Activated B cell treated with CpG ODN at 0.5 μM for 24 hours (primary cell): ENCODE results near the gene CYP2B6. TPM values are rescaled to one million over a fixed set of nuclear protein-coding genes. Genes with fewer than 3 reads are reported as not detected.

Source experiments
- ATAC-seq: fragments of 200-7000 bp; cut with Tn5 transposase; one replicate; pipeline ENCODE4 v1.10.0; 2021; ENCODE audit warnings: low read depth, mild to moderate bottlenecking, moderate library complexity
- CTCF ChIA-PET: fragments of 350-600 bp; sonication (Branson Sonifier 250); formaldehyde crosslinking; loops from one replicate; lab custom pipeline; 2021; ENCODE audit warnings: antibody characterized with exemption; lab: Charles Lee
- POLR2A ChIA-PET: fragments of 350-600 bp; sonication (Branson Sonifier 250); formaldehyde crosslinking; loops from one replicate; lab custom pipeline; 2021; ENCODE audit warnings: antibody characterized with exemption; lab: Charles Lee
- DNase-seq: peaks from one replicate; pipeline ENCODE4 v3.0.0; 2022
- H3K27ac Mint-ChIP-seq: one replicate; pipeline ENCODE4 v1.8.0; 2020; ENCODE audit warnings: mixed read lengths
- H3K27me3 Mint-ChIP-seq: one replicate; pipeline ENCODE4 v1.8.0; 2021; ENCODE audit warnings: mixed read lengths
- H3K36me3 Mint-ChIP-seq: one replicate; pipeline ENCODE4 v1.8.0; 2021; ENCODE audit warnings: low read depth, mixed read lengths
- H3K4me1 Mint-ChIP-seq: one replicate; pipeline ENCODE4 v1.8.0; 2021; ENCODE audit warnings: mixed read lengths
- H3K4me3 Mint-ChIP-seq: one replicate; pipeline ENCODE4 v1.8.0; 2020; ENCODE audit warnings: mild to moderate bottlenecking, mixed read lengths
- H3K9me3 Mint-ChIP-seq: one replicate; pipeline ENCODE4 v1.8.0; 2020; ENCODE audit warnings: mixed read lengths
- intact Hi-C: fragments of 100-400 bp; cut with micrococcal nuclease; formaldehyde crosslinking; loops from one replicate; pipeline ENCODE4 v1.15.1; 2024
- total RNA-seq: library from RNA; stranded (reverse); gene quantifications from 2 replicates; pipeline ENCODE4 v1.2.3, GENCODE V29; 2022
- TF ChIP-seq, protein P1 (sequence below): fragments of 200-600 bp; IDR thresholded peaks from one replicate; pipeline ENCODE4 v1.8.0; 2022; ENCODE audit warnings: antibody characterized with exemption, mild to moderate bottlenecking

CYP2B6 gene
- total RNA-seq, result not detected in 2 replicates

DNA sequence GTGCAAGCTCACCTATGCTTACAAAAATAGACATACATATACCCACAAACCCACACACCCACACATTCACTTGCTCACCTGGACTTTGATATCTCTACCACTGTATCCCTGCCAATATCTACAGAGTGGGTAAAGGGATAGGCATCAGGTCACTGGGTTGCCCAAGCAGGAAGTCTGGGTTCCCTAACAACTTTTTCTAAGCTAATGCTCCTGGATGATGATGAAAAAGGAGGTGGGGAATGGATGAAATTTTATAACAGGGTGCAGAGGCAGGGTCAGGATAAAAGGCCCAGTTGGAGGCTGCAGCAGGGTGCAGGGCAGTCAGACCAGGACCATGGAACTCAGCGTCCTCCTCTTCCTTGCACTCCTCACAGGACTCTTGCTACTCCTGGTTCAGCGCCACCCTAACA lies at the start of gene CYP2B6:
TSS of gene CYP2B6 (plus strand) at position 311 of the 410 bp plus-strand sequence. CDS start at position 335, 24 bp downstream.
- Mint-ChIP-seq H3K4me3 (no peak within 1 kb of the TSS), H3K36me3 (no peaks in the 10 kb centered on the region), H3K27me3 (peaks cover 26% of the 10 kb centered on the region), H3K9me3 (peaks cover 7% of the 10 kb centered on the region), H3K27ac (no peak within 1 kb of the TSS), H3K4me1 (no peaks in the 10 kb centered on the region)
- ChIA-PET POLR2A (no interaction called here), CTCF (no interaction called here)
- no peak for ATAC-seq
- TF ChIP-seq, protein P1, sequence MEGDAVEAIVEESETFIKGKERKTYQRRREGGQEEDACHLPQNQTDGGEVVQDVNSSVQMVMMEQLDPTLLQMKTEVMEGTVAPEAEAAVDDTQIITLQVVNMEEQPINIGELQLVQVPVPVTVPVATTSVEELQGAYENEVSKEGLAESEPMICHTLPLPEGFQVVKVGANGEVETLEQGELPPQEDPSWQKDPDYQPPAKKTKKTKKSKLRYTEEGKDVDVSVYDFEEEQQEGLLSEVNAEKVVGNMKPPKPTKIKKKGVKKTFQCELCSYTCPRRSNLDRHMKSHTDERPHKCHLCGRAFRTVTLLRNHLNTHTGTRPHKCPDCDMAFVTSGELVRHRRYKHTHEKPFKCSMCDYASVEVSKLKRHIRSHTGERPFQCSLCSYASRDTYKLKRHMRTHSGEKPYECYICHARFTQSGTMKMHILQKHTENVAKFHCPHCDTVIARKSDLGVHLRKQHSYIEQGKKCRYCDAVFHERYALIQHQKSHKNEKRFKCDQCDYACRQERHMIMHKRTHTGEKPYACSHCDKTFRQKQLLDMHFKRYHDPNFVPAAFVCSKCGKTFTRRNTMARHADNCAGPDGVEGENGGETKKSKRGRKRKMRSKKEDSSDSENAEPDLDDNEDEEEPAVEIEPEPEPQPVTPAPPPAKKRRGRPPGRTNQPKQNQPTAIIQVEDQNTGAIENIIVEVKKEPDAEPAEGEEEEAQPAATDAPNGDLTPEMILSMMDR, result no peak
- intact Hi-C loops, result no loop called here
- DNase-seq, result no peak

DNA sequence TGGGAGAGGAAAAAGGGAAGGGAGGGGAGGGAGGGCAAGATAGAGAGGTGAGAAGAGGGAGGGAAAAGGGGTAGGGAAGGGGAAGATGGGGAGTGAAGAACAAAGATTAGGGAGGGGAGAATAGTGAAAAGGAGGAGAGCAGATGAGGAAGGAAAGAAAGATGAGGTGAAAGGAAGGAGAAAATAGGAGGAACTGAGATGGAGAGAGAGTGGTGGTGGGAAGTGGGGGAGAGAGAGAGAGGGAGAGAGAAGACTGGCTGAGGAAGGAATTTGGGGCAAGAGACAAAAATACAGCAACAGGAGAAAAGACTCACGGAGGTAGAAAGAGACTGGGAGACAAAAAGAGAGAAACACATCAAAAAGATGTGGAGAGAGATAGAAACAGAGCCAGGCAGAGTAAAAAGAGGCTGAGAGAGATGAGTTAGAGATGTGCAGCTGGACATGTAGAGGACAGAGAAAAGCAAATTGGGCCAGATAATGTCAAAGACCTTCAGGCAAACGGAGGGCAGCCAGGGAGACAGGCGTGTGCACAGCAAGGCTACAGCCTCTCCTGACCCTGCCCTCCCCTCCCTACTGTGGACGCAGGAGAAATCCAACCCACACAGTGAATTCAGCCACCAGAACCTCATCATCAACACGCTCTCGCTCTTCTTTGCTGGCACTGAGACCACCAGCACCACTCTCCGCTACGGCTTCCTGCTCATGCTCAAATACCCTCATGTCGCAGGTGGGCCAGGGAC lies 49.4 kb upstream of the CYP2B6 start:
- H3K4me3 Mint-ChIP-seq, result no peak overlapping the region
- no peaks in the 10 kb centered on the region for H3K36me3 Mint-ChIP-seq
- intact Hi-C loops, result loop anchor here (5.0 kb wide), 1 partner anchor 66 kb away; no protein-coding TSS in a partner anchor
- peaks cover 3% of the 10 kb centered on the region for H3K9me3 Mint-ChIP-seq
- TF ChIP-seq, protein P1, result no peak
- ATAC-seq (no peak), DNase-seq (no peak)
- H3K4me1 Mint-ChIP-seq, result no peaks in the 10 kb centered on the region
- POLR2A ChIA-PET, result no interaction called here
- H3K27me3 Mint-ChIP-seq, result peaks cover 25% of the 10 kb centered on the region
- no peak overlapping the region for H3K27ac Mint-ChIP-seq
- CTCF ChIA-PET, result no interaction called here

DNA sequence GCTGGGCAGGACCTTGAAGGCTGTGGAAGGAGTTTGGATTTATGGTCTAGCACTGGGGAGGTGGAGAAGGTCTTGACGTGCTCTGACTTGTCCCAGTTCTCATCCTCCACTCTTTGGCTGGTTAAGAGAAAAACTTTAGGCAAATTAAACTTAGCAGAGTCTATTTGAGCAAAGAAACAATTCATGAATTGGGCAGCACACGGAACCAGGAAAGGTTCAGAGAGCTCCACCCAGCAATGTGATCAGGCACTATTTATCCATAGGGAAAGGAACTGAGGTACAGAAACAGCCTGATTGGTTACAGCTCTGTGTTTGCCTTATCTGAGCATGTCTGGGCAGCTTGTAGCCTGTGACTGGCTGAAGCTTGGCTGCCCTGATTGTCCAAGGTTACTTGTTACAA lies 45.4 kb upstream of the CYP2B6 start:
- no peaks in the 10 kb centered on the region for H3K4me1 Mint-ChIP-seq
- H3K4me3 Mint-ChIP-seq, result no peak overlapping the region
- ATAC-seq (no peak), DNase-seq (no peak)
- peaks cover 21% of the 10 kb centered on the region for H3K27me3 Mint-ChIP-seq
- H3K27ac Mint-ChIP-seq, result no peak overlapping the region
- intact Hi-C loops, result no loop called here
- POLR2A ChIA-PET, result no interaction called here
- H3K9me3 Mint-ChIP-seq, result peaks cover 9% of the 10 kb centered on the region
- H3K36me3 Mint-ChIP-seq, result no peaks in the 10 kb centered on the region
- CTCF ChIA-PET, result no interaction called here
- TF ChIP-seq, protein P1, result no peak

DNA sequence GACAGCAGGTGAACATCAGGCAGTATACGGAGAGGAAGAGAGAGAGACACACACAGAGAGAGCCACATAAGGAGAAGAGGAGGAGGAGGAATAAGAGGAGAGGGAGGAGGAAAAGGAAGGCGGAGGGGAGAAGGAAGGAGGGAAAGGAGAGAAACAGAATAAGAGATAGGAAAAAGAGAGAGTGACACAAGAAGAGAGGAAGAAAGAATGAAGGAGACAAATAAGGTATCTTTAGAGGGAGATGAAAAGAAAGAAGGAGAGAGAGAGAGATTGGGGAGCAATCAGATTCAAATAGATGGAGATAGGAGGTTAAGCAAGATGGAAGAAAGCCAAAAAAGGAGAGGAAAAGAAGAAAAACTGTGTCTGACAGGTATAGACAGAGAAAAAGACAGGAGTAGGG lies 44.0 kb upstream of the CYP2B6 start:
- POLR2A ChIA-PET, result no interaction called here
- TF ChIP-seq, protein P1, result no peak
- Mint-ChIP-seq H3K27ac (no peak overlapping the region), H3K9me3 (peaks cover 13% of the 10 kb centered on the region), H3K4me3 (no peak overlapping the region), H3K4me1 (no peaks in the 10 kb centered on the region), H3K36me3 (no peaks in the 10 kb centered on the region), H3K27me3 (peaks cover 21% of the 10 kb centered on the region)
- intact Hi-C loops, result no loop called here
- DNase-seq (no peak), ATAC-seq (no peak)
- CTCF ChIA-PET, result no interaction called here

DNA sequence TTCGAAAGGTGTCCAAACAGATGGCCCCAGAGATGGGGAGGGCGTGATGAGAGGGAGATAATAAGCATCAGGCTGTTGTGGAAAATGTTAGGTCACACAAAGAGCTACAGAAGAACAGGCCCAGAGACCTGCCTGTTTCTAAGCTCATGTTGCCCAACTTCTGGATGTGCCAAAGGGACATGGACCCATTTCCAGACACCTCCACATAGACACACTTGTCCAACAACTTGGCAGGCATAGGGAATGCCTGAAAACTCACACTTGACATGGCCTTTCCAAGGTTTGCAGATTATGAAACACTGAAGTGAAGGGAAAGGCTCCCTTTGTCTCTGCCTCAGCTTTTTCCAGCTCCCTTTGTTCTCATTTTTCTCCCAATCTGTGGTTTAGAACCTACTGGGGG lies 43.5 kb upstream of the CYP2B6 start:
- Mint-ChIP-seq H3K36me3 (no peaks in the 10 kb centered on the region), H3K9me3 (peaks cover 13% of the 10 kb centered on the region), H3K4me1 (no peaks in the 10 kb centered on the region), H3K4me3 (no peak overlapping the region), H3K27me3 (peaks cover 21% of the 10 kb centered on the region), H3K27ac (no peak overlapping the region)
- no peak for DNase-seq
- intact Hi-C loops, result no loop called here
- CTCF ChIA-PET, result no interaction called here
- ATAC-seq, result no peak
- TF ChIP-seq, protein P1, result no peak
- POLR2A ChIA-PET, result no interaction called here
